Measurements from ENCODE around the gene NPR2.

Gene NPR2

DNA sequence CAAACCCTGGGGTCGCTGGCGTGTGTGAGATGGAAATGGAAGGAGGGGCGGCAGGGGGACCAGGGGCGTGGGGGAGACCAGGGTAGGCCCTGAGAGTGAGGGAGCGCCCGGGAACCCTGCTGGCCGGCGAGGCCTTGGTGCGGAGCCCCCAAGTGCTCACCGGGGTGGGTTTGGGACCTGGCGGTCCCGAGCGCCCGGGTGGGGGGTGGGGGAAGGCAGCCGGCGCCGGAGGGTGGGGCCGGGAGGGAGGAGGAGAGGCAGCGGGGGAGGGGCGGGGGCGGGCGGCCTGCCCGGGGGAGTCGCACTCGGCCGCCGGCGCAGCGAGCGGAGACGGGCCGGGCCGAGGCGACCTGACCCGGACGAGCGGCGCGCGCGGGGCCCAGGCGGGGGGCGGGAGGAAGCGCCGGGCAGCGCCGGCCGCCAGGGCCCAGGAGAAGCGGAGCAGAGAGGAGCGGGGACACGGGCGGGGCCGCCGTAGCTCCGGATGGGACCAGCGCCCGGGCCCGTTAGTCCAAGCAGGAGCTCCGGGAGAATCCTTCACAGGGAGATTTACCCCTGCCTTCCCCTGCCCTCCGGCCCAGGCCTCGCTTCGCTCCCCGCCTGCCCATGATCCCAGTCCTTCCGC lies at the start of gene NPR2:
NPR2 (plus strand) TSS at position 295 of the 625 bp plus-strand sequence. CDS start 818 bp downstream, outside the sequence.
- no peak for DNase-seq (ENCODE audit: low read depth in 2 of 2)

DNA sequence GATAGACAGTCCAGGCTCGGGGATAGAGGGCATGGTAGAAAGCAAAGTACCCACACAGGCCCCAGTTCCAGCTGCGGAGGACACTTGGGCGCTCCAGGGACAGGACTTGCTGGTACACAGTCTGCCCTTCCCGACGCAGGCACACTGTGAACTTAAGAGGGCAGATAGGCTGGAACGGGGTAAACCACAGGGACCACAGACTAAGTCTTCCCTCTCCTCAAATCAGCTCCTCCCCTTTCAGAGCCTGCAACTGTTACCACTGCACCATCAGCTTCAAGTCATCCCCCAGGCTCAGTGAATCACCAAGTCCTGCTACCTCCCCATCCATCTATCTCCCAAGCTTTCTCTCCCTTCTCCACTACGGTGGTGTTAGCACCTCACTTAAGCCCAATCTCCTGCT lies 49.7 kb upstream of the NPR2 start:
- DNase-seq (ENCODE audit: low read depth in 2 of 2), result no peak

- DNase-seq (ENCODE audit: low read depth in 2 of 2), result no peak
Measured at GRCh38 chr9:35743452-35743851, 47.9 kb upstream of the NPR2 start.

- no peak for DNase-seq (ENCODE audit: low read depth in 2 of 2)
Measured at GRCh38 chr9:35743880-35744518, 47.4 kb upstream of the NPR2 start.

DNA sequence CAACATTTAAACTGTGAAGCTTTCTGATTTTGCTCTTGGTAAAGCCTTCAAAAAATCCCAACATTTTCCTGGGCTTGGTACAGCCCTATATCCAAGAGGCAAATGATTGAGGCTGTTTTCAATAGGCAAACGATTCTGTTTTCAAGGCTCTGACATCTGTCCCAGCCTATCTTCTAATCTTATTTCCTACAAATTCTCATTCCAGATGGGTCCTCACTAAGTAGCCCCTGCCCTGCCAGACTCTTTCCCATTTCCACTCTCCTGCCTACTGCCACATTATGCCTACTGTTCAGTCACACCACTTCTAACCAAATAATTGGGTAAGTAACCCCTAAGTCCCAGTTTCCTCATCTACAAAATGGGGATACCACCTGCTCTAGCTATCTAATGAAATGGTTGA lies 45.8 kb upstream of the NPR2 start:
- DNase-seq (ENCODE audit: low read depth in 2 of 2), result no peak

GRCh38 chr9:35746583-35746982 lies 44.8 kb upstream of the NPR2 start:
- DNase-seq (ENCODE audit: low read depth in 2 of 2), result no peak

- no peak for DNase-seq (ENCODE audit: low read depth in 2 of 2)
Measured at GRCh38 chr9:35748242-35748857, 43.0 kb upstream of the NPR2 start.

- peak; percentile 38 to 53 for DNase-seq (ENCODE audit: low read depth in 2 of 2)
Measured at GRCh38 chr9:35748858-35749514, 42.4 kb upstream of the NPR2 start, which contains the start of the genes GBA2 and RGP1. Gene GBA2 (minus strand): TSS chr9:35749228. CDS start chr9:35748704, 524 bp downstream. Gene RGP1 (plus strand): TSS chr9:35749287. CDS start chr9:35749756, 469 bp downstream.

GRCh38 chr9:35749515-35750255 lies 41.7 kb upstream of the NPR2 start:
- no peak for DNase-seq (ENCODE audit: low read depth in 2 of 2)

- DNase-seq (ENCODE audit: low read depth in 2 of 2), result no peak
Measured at GRCh38 chr9:35750256-35750531, 41.2 kb upstream of the NPR2 start.

DNA sequence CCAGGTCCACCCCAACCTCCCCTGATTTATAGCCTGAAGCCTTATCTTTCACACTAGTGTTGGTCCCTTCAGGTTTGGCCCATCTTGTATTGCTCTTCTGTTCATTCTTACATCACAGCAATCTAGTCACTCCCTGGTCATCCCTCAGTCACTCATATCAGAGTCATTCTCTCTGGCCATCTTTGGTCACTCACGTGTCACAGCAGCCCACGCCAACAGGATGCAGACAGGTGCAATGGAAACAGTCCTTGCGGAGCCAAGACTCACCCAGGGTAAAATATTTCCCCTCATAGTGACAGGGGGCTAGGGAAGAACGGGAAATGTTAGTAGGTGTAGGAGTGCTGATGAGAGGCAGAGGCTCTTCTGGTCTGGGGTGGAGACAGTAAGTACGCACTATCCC lies 37.9 kb upstream of the NPR2 start:
- no peak for DNase-seq (ENCODE audit: low read depth in 2 of 2)

- no peak for DNase-seq (ENCODE audit: low read depth in 2 of 2)
Measured at GRCh38 chr9:35754264-35754663, 37.1 kb upstream of the NPR2 start, which contains the start of gene MSMP. Gene MSMP (minus strand): TSS chr9:35754276. CDS start chr9:35754129, 147 bp downstream.

DNA sequence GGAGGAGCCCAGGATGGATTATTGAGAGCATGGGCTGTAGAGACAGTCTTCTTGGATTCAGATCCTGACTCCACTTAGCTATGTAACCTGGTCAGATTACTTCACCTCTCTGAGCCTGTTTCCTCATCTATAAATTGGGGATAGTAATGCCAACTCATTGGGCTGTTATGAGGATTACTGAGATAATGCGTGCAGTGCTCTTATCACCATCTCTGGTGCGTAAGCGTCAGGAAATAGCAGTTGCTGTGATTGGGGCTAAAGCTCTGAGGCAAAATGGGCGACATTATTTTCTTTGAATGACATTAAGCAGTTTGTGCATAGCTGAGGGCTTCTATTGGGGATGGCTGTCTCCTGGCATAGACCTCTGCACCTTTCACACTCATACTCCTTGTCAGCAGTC lies 36.3 kb upstream of the NPR2 start:
- no peak for DNase-seq (ENCODE audit: low read depth in 2 of 2)

DNA sequence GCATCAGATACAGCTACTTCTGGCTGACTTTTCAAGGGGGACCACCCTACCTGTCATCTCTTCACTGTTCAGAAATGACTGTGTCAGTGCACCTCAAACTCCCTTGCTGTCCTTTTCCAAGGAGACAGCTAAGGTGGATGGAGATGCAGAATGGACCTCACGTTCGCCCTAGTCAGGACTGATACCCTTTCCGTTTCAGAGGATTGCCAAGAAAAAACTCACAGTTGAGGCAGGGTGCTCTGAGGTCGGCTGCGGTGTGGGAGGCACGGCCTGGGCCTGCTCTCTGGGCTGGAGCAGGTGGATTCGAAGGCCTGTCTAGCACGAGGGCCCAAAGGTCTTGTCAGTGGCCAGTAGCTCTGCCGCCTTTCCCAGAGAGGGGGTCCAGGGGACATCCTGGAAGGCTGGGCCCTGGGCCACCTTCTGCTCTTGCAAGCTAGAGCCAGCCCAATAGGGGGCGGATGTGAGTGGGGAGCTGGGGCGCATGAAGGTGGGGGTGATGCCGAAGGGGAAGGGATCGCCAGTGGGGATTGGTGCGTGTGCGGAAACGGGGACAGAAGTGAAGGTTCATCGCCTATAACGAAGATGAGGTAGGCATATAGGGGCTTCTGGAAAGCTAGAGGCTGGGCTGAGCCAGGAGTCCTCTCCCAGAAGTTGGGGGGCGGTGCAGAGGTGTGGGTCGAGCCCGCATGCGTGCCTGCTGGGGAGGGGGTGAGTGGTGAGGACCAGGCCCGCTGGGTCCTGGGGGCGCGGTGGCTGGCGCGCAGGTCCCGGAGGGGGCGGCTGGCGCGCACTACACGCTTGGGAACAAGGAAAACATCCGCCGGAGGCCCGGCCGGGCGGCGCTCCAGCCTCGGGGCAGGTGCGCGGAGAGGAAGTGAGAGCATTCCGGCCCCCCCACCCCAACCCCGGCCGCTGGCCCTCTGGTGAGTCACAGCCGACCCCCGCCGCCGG lies 34.8 kb upstream of the NPR2 start:
- DNase-seq (ENCODE audit: low read depth in 2 of 2), result peak; percentile 41 to 55

DNA sequence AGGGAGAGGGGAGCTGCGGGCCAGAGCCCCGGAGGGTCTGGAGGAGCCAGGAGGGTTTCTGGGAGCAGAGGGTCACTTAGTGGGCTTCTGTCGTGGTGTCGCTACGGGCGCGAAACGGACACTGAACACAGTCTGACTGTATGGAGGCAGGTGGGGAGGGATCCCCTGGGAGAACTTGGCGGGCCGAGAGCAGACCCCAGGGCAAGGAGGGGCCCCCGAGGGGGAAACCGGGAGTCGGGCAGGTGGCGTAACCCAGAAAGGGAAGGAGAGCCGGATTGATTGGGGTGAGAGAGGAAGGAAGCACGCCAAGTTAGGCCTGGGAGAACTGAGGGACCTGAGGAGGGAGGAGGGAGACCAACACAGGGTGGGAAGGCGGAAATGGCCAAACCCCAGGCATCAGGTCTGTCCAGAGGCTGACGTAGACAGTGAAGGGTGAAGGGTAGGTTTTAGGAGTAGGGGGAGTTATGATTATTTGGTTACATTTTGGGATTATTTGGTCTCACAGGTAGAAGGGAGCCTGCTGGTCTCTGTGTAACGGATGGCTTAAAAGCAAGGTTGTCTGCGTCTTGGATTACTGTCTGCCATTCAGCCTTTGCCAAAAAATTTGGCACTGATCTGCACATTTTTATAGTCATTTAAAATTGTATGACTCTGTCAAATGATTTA lies 34.0 kb upstream of the NPR2 start:
- no peak for DNase-seq (ENCODE audit: low read depth in 2 of 2)

DNA sequence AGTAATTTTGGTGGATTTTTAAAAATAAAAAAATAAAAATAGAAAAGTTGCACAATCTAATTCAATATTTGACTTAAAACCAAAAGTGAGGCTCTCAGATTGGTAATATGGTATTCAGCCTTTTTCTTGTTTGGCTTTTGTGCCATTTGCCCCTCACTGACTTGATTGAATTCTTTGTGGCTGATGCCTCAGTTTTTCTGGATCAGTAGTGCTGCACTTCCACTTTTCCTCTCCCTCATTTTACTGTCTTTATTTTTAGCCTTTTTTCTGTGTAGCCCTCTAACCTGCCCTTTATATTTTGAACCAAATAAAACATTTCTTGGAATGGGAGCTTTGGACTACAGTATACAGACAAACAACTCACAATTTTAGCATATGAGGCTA lies 33.5 kb upstream of the NPR2 start:
- no peak for DNase-seq (ENCODE audit: low read depth in 2 of 2)

DNA sequence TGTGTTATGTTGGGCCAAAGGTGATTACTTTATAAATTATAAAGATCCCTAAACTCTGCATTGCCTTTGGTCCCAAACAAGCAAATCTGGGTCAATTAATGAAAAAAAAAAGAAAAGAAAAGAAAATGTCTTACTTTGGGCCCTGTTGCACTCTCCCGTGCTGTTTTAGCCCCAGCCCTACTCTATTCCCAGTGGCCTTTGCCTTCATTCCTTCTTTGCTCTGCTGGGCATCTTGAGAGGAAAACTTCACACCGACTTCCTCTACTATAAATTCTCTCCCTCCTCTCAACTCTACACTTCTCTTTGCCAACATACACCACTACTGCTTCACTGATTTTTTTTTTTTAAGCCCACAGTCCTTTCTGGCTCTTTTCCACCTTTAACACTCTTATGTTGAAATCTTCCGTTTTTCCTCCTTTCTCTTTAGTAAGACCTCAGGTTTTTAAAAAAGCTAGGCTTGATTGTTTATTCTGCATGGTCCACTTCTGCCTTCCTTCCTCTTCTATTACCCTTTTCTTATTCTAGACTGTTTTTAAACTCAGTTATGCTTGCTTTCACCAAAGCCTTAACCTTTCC lies 32.8 kb upstream of the NPR2 start:
- DNase-seq (ENCODE audit: low read depth in 2 of 2), result no peak

- DNase-seq (ENCODE audit: low read depth in 2 of 2), result no peak
Measured at GRCh38 chr9:35759795-35760194, 31.6 kb upstream of the NPR2 start.

GRCh38 chr9:35760651-35761050 lies 30.7 kb upstream of the NPR2 start:
- no peak for DNase-seq (ENCODE audit: low read depth in 2 of 2)

- no peak for DNase-seq (ENCODE audit: low read depth in 2 of 2)
Measured at GRCh38 chr9:35763181-35763580, 28.2 kb upstream of the NPR2 start.

Data from stimulated activated CD8-positive, alpha-beta memory T cell treated with anti-CD3 and anti-CD28 coated beads, Interleukin-7, amount 100 ng/mL, for 1 hour (primary cell).